Fibroblast of skin of left quadriceps (primary cell): ENCODE results near the gene KRTCAP2.
"Not testable (repeated sequence)": the region's sequence is repeated elsewhere in the genome, so short reads cannot be mapped to it uniquely, and the experiment has no call there.

Experiments
- DNase-seq, 2 experiments: peaks; one replicate each; pipeline ENCODE4 v3.0.0-alpha.2; 2013; ENCODE audit warnings: low read depth in 2 of 2

The KRTCAP2 gene

DNA sequence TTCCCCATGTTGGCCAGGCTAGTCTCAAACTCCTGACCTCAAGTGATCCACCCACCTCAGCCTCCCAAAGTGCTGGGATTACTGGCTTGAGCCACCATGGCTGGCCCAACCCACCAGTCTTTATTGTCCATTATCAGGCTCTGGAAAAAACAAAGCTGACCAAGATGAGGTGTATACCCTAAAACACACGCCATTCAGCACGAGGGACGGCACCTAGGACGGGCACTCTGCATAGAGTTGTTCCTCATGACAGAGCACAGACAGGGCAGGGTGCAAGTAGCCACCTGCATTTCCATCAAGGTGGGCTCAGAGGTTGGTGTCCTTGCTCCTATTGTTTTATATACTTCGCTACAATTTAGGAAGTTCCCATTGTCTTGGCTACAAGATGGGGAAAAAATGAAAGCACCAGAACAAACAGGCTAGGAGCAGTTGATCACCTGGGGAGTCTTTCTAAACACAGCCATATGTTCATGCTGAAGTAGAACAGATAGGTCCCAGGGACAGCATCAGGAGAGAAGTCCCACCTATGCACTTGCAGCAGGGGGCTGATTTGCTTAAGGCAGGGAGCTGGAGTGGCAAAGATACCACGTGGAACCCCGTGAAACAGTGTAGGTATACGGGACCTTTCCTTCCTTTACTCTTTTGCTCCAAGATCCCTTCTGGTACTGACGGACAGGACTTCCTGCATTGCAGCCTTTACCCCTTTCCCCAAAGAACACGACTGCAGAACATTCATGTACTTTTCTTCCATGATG is 4.5 kb downstream of the KRTCAP2 start:
- DNase-seq: no peak

DNA sequence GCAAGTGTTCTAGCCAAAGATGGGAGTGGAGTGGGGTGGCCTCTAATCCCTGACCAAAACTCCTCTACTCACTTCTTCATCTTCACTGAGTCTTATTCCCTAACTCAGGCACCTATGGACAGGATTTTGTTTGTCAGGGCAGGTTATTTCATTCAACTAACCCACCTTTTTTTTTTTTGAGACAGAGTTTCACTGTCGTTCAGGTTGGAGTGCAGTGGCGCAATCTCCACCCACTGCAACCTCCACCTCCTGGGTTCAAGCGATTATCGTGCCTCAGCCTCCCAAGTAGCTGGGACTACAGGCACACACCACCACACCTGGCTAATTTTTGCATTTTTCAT is 5.0 kb downstream of the KRTCAP2 start:
- not testable (repeated sequence) for DNase-seq

GRCh38 chr1:155167166-155168104 is 5.7 kb downstream of the KRTCAP2 start:
- DNase-seq: peak; percentile 47 to 48

DNA sequence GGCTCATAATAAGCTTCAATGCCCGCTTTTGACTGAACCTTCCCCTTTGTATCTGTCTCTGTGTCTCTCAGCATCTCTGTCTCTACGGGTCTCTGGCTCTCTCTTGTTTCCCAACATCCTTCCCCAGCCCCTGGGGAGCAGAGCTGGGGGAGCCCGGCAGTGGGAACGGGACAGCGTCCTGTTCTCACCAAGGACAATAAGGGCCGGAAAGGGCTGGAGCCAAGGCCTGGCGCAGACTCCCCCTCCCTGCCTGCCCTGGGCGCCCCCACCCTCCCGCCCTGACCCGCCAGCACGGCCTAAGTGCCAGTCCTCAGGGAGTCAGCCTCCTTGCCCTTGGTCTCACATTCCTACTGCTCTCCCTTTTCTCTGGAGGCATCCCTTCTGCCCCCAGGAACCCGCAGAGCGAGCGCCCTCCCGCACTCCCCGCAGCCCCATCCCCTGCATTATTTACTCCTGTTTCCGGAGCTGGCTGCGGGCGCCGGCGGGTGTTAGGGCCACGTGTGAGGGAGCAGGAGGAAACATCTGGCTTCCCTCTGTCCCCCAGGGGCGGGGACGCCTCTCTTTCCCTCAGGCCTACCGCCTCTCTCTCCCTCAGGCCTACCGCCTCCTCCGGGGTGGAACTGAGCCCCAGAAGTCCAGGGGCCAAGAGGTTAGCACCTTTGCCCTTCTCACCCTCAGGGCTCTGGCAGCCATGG is 6.5 kb downstream of the KRTCAP2 start:
- DNase-seq: no peak

GRCh38 chr1:155166051-155166470 is 7.0 kb downstream of the KRTCAP2 start:
- DNase-seq: no peak

DNA sequence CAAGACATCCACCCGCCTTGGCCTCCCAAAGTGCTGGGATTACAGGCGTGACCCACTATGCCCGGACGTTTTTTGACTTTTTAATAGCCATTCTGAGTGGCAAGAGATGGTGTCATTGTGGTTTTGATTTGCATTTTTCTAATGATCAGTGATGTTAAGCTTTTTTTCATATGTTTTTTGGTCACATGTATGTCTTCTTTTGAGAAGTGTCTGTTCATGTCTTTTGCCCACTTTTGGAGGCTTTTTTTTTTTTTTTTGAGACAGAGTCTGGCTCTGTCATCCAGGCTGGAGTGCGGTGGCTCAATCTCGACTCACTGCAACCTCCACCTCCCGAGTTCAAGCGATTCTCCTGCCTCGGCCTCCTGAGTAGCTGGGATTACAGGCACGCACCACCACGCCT is 8.5 kb downstream of the KRTCAP2 start:
- not testable (repeated sequence) for DNase-seq

- not testable (repeated sequence) for DNase-seq
These were observed 9.3 kb downstream of the KRTCAP2 start for GRCh38 chr1:155163785-155164184.

- DNase-seq: not testable (repeated sequence)
These were observed 10.5 kb downstream of the KRTCAP2 start for GRCh38 chr1:155162631-155163030.

GRCh38 chr1:155160128-155160527 is 13.0 kb downstream of the KRTCAP2 start:
- DNase-seq: no peak

GRCh38 chr1:155158991-155159390 is 14.1 kb downstream of the KRTCAP2 start:
- no peak for DNase-seq

DNA sequence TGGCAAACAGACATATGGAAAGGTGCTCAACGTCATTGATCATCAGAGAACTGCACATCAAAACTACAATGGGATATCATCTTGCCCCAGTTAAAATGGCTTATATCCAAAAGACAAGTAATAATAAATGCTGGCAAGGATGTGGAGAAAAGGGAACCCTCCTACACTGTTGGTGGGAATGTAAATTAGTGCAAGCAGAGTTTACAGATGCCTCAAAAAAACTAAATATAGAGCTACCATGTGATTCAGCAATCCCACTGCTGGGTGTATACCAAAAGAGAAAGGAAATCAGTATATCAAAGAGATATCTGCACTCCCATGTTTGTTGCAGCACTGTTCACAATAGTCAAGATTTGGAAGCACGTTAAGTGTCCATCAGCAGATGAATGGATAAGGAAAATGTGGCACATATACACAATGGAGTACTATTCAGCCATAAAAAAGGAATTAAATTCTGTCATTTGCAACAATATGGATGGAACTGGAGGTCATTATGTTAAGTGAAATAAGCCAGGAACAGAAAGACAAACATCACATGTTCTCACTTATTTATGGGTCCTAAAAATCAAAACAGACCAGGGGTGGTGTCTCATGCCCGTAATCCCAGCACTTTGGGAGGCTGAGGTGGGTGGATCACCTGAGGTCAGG is 17.0 kb downstream of the KRTCAP2 start:
- DNase-seq: not testable (repeated sequence)

DNA sequence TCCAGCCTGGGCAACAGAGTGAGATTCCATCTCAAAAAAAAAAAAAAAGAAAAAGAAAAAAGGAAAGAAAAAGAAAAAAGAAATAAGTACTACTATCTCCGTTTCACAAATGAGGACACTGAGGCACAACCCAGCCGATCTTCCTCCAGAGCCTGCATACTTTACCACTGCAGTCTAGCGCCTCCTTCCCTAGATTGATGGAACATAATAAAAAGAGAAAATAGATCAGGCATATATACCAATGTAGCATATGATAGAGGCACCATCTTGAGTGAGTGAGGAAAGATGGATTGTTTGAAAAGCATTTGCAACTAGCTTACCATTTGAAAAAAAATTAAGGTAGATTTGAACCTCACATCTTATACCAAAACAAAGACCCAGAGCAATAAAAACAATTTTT is 27.6 kb downstream of the KRTCAP2 start:
- no peak for DNase-seq

- no peak for DNase-seq
These were observed 31.4 kb downstream of the KRTCAP2 start for GRCh38 chr1:155141749-155142148.

DNA sequence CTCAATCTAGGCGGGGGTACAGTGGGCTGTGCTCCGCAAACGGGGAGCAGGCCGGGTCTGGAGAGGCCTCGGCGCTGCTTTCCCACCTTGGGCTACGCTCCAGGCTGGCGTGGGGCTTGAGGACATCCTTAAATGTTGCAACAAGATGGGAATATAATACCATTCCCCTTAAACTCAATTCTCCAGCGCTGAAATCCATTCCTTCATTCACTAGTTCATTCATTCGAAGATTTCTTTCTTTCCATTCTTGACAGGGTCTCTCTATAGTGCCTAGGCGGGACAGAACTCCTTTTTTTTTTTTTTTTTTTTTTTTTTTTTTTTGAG is 32.5 kb downstream of the KRTCAP2 start:
- DNase-seq: no peak

GRCh38 chr1:155139895-155140629 is 33.0 kb downstream of the KRTCAP2 start, which contains the start of gene DPM3:
Gene DPM3, minus strand, starts transcription at chr1:155140531. Its CDS starts 291 bp downstream, at chr1:155140240.
- peak; percentile 29 to 33 for DNase-seq

- DNase-seq: no peak
These were observed 35.8 kb downstream of the KRTCAP2 start for GRCh38 chr1:155137154-155137949.

- DNase-seq: no peak
These were observed 36.4 kb downstream of the KRTCAP2 start for GRCh38 chr1:155136748-155137147.

GRCh38 chr1:155135415-155136028 is 37.6 kb downstream of the KRTCAP2 start, which contains the start of gene SLC50A1:
Gene SLC50A1, plus strand, starts transcription at chr1:155135852. Its CDS starts 60 bp downstream, at chr1:155135912.
- DNase-seq: peak; percentile 80 to 83

- DNase-seq: peak; percentile 69 to 70
These were observed 38.2 kb downstream of the KRTCAP2 start for GRCh38 chr1:155134880-155135414.
